Astrocyte (in vitro differentiated cells and primary cell): Measurements from ENCODE around the gene LY6G5B. TPM values are rescaled to one million over a fixed set of nuclear protein-coding genes. Genes with fewer than 3 reads are reported as not detected.

Experiments
- DNase-seq: peaks from one replicate; pipeline ENCODE4 v3.0.0-alpha.2; 2010; ENCODE audit warnings: low read depth
- FAIRE-seq: peaks from 2 replicates; lab custom pipeline; 2011; peaks lifted over from hg19 to GRCh38; lab: Jason Lieb, UNC
- H2AFZ ChIP-seq: 2 replicates; pipeline ENCODE4 v1.6.0; 2012; ENCODE audit warnings: low read depth, low read length, inconsistent platforms
- H3K27ac ChIP-seq: 2 replicates; pipeline ENCODE4 v1.5.1; 2011; ENCODE audit warnings: low read depth, low read length, inconsistent platforms
- H3K27me3 ChIP-seq: 2 replicates; pipeline ENCODE4 v1.6.0; 2011; ENCODE audit warnings: low read length, inconsistent platforms; ENCODE audit not compliant: insufficient read depth
- H3K36me3 ChIP-seq: 2 replicates; pipeline ENCODE4 v1.5.1; 2011; ENCODE audit warnings: low read length, inconsistent platforms; ENCODE audit not compliant: insufficient read depth
- H3K4me1 ChIP-seq: 2 replicates; pipeline ENCODE4 v1.5.1; 2011; ENCODE audit warnings: low read length, inconsistent platforms; ENCODE audit not compliant: insufficient read depth
- H3K4me2 ChIP-seq: 2 replicates; pipeline ENCODE4 v1.6.0; 2012; ENCODE audit warnings: low read length, inconsistent platforms
- H3K4me3 ChIP-seq: 2 replicates; pipeline ENCODE4 v1.5.1; 2011; ENCODE audit warnings: low read depth, mild to moderate bottlenecking, low read length, inconsistent platforms; ENCODE audit not compliant: insufficient read depth
- H3K79me2 ChIP-seq: 2 replicates; pipeline ENCODE4 v1.6.0; 2012; ENCODE audit warnings: mild to moderate bottlenecking, low read length, inconsistent platforms; ENCODE audit not compliant: insufficient read depth
- H3K9ac ChIP-seq: 2 replicates; pipeline ENCODE4 v1.6.0; 2012; ENCODE audit warnings: mild to moderate bottlenecking, low read length, inconsistent platforms
- H3K9me3 ChIP-seq: 2 replicates; pipeline ENCODE4 v1.5.1; 2012; ENCODE audit warnings: low read depth, mild to moderate bottlenecking, low read length, inconsistent platforms; ENCODE audit not compliant: insufficient read depth
- H4K20me1 ChIP-seq: 2 replicates; pipeline ENCODE4 v1.6.0; 2012; ENCODE audit warnings: low read length, inconsistent platforms; ENCODE audit not compliant: insufficient read depth
- H3K27ac Mint-ChIP-seq: one replicate; pipeline ENCODE4 v1.8.0; 2021; ENCODE audit warnings: mild to moderate bottlenecking, mixed read lengths; ENCODE audit not compliant: unreplicated experiment
- H3K27me3 Mint-ChIP-seq: one replicate; pipeline ENCODE4 v1.8.0; 2021; ENCODE audit warnings: low read depth, mixed read lengths; ENCODE audit not compliant: unreplicated experiment
- H3K36me3 Mint-ChIP-seq: one replicate; pipeline ENCODE4 v1.8.0; 2021; ENCODE audit warnings: low read depth, mixed read lengths; ENCODE audit not compliant: unreplicated experiment
- H3K4me1 Mint-ChIP-seq: one replicate; pipeline ENCODE4 v1.8.0; 2021; ENCODE audit warnings: low read depth, mixed read lengths; ENCODE audit not compliant: unreplicated experiment
- H3K4me3 Mint-ChIP-seq: one replicate; pipeline ENCODE4 v1.8.0; 2021; ENCODE audit warnings: mild to moderate bottlenecking, moderate library complexity, mixed read lengths; ENCODE audit not compliant: unreplicated experiment
- H3K9me3 Mint-ChIP-seq: one replicate; pipeline ENCODE4 v1.8.0; 2021; ENCODE audit warnings: mild to moderate bottlenecking, mixed read lengths; ENCODE audit not compliant: unreplicated experiment
- CTCF ChIP-seq: IDR thresholded peaks from 2 replicates; pipeline ENCODE4 v1.5.1; 2011; ENCODE audit warnings: low read depth, mild to moderate bottlenecking, inconsistent platforms, low read length, moderate library complexity; ENCODE audit not compliant: insufficient read depth
- EZH2 ChIP-seq: IDR thresholded peaks from 2 replicates; pipeline ENCODE4 v1.6.1; 2012; ENCODE audit warnings: mild to moderate bottlenecking, low read length, inconsistent platforms; ENCODE audit not compliant: insufficient read depth
- total RNA-seq: library from RNA; stranded (reverse); gene quantifications from 2 replicates; pipeline ENCODE4 v1.2.1, GENCODE V29; 2021

LY6G5B gene
- total RNA-seq, 1 donor from 2014 or later: 20.3 TPM

GRCh38 chr6:31634131-31634530, 35.6 kb upstream of the LY6G5B start:
- H3K79me2 ChIP-seq: peaks cover 34% of the 10 kb centered on the region
- H3K27ac ChIP-seq: peak overlapping the region; percentile 6
- peaks cover 3% of the 10 kb centered on the region for H3K4me1 ChIP-seq
- peaks cover 51% of the 10 kb centered on the region for H3K36me3 ChIP-seq
- H4K20me1 ChIP-seq: peaks cover 90% of the 10 kb centered on the region
- TF ChIP-seq CTCF: no peak
- TF ChIP-seq EZH2: no peak
- Mint-ChIP-seq H3K36me3 (peaks cover 31% of the 10 kb centered on the region), H3K27ac (peak overlapping the region; percentile 76), H3K27me3 (no peaks in the 10 kb centered on the region), H3K4me3 (no peak overlapping the region), H3K4me1 (peaks cover 3% of the 10 kb centered on the region), H3K9me3 (no peaks in the 10 kb centered on the region)
- no peaks in the 10 kb centered on the region for H3K27me3 ChIP-seq
- FAIRE-seq (no peak), DNase-seq (no peak)
- H3K4me2 ChIP-seq: no peak overlapping the region
- no peak overlapping the region for H3K4me3 ChIP-seq
- H3K9ac ChIP-seq: peak overlapping the region; percentile 38
- H3K9me3 ChIP-seq: no peaks in the 10 kb centered on the region
- no peak overlapping the region for H2AFZ ChIP-seq

GRCh38 chr6:31634969-31635575, 34.7 kb upstream of the LY6G5B start:
- peaks cover 3% of the 10 kb centered on the region for H3K4me1 Mint-ChIP-seq
- H3K9me3 Mint-ChIP-seq: no peaks in the 10 kb centered on the region
- H3K4me3 Mint-ChIP-seq: no peak overlapping the region

More at GRCh38 chr6:31634969-31635575, 34.7 kb upstream of the LY6G5B start:
- peaks cover 28% of the 10 kb centered on the region for H3K79me2 ChIP-seq
- H3K36me3 ChIP-seq: peaks cover 49% of the 10 kb centered on the region
- peaks cover 11% of the 10 kb centered on the region for H3K4me1 ChIP-seq
- no peak overlapping the region for H2AFZ ChIP-seq
- no peak overlapping the region for H3K27ac ChIP-seq
- H3K27ac Mint-ChIP-seq: peak overlapping the region; percentile 80
- DNase-seq: no peak
- H4K20me1 ChIP-seq: peaks cover 92% of the 10 kb centered on the region
- no peaks in the 10 kb centered on the region for H3K27me3 ChIP-seq
- no peak overlapping the region for H3K4me3 ChIP-seq
- no peak for TF ChIP-seq CTCF
- TF ChIP-seq EZH2: no peak
- H3K27me3 Mint-ChIP-seq: no peaks in the 10 kb centered on the region
- H3K9ac ChIP-seq: no peak overlapping the region
- no peaks in the 10 kb centered on the region for H3K9me3 ChIP-seq
- FAIRE-seq: no peak
- no peak overlapping the region for H3K4me2 ChIP-seq
- H3K36me3 Mint-ChIP-seq: peaks cover 36% of the 10 kb centered on the region
